Thyroid gland (tissue), 4 donors: ENCODE measurements around the gene CNTNAP4. TPM values are rescaled to one million over a fixed set of nuclear protein-coding genes. Genes with fewer than 3 reads are reported as not detected.

Experiments
- DNase-seq, 2 donors: peaks; one replicate each; pipeline ENCODE4 v3.0.0-alpha.2; 2019
- H3K27ac ChIP-seq, 3 donors: fragments of 200-600 bp; sonication (generic); 1 replicate in 2 of 3; 2 replicates in 1 of 3; pipeline ENCODE4 v1.5.1; 2016 to 2019; ENCODE audit warnings: mild to moderate bottlenecking in 1 of 3, moderate library complexity in 1 of 3
- H3K27me3 ChIP-seq: fragments of 200-600 bp; sonication (generic); one replicate; pipeline ENCODE4 v1.5.1; 2019
- H3K36me3 ChIP-seq, 2 donors: fragments of 200-600 bp; sonication (generic); one replicate each; pipeline ENCODE4 v1.5.1; 2016 to 2019
- H3K4me1 ChIP-seq, 2 donors: fragments of 200-600 bp; sonication (generic); one replicate each; pipeline ENCODE4 v1.5.1; 2017 to 2019
- H3K4me3 ChIP-seq, 3 donors: fragments of 200-600 bp; sonication (generic); replicated peaks in 1 of 3; 1 replicate in 2 of 3; 2 replicates in 1 of 3; pipeline ENCODE4 v1.5.1; 2016; ENCODE audit warnings: mild to moderate bottlenecking in 1 of 3
- H3K9me3 ChIP-seq: fragments of 200-600 bp; sonication (generic); one replicate; pipeline ENCODE4 v1.5.1; 2017
- CTCF ChIP-seq, 6 experiments: fragments of 200-600 bp in 3 of 6; fragments of 450-650 bp in 3 of 6; sonication (generic) in 3 of 6; IDR thresholded peaks; one replicate each; pipeline ENCODE4 v1.5.1; 2016 to 2019; ENCODE audit warnings: antibody characterized with exemption in 6 of 6, mild to moderate bottlenecking in 2 of 6, inconsistent platforms in 1 of 6, moderate library complexity in 1 of 6
- POLR2A ChIP-seq, 2 donors: fragments of 450-650 bp; IDR thresholded peaks; one replicate each; pipeline ENCODE4 v1.6.1; 2017; ENCODE audit warnings: antibody characterized with exemption in 2 of 2, mild to moderate bottlenecking in 2 of 2, moderate library complexity in 1 of 2
- WGBS, 2 donors: methylation state at CpG; one replicate each; pipeline ENCODE4 v1.1.5; 2017; 5-methylcytosine and 5-hydroxymethylcytosine counted together
- intact Hi-C: fragments of 100-400 bp; cut with DNase I; formaldehyde crosslinking; loops from one replicate; pipeline ENCODE4 v1.15.1; 2023
- total RNA-seq, 4 donors: library from RNA; depleted of rRNA; stranded (reverse); fragments of >200 nt; gene quantifications; one replicate each; pipeline ENCODE4 v1.2.3, GENCODE V29; 2016

CNTNAP4 gene
- total RNA-seq, 4 donors from 2014 or later = not detected

- H3K27me3 ChIP-seq = no peaks in the 10 kb centered on the region
- 79% methylated on average over 4 of the region's 4 CpGs for WGBS, 2 donors
- no peaks in the 10 kb centered on the region for H3K36me3 ChIP-seq
- no peaks in the 10 kb centered on the region for H3K4me1 ChIP-seq
- H3K9me3 ChIP-seq = no peaks in the 10 kb centered on the region
- TF ChIP-seq POLR2A (IDR thresholded peaks at IDR 0.05) (no peak), CTCF (IDR thresholded peaks at IDR 0.05) (no peak)
- intact Hi-C loops = no loop called here
- no peak overlapping the region for H3K4me3 ChIP-seq
- no peak overlapping the region for H3K27ac ChIP-seq
- no peak for DNase-seq
Observed at GRCh38 chr16:76303637-76304314, 26.6 kb downstream of the CNTNAP4 start.

- DNase-seq = no peak
- TF ChIP-seq CTCF (IDR thresholded peaks at IDR 0.05) = no peak
- no peak for TF ChIP-seq POLR2A (IDR thresholded peaks at IDR 0.05)
- 87 to 91% methylated on average over 14 of the region's 14 CpGs for WGBS, 2 donors
- H3K9me3 ChIP-seq = no peaks in the 10 kb centered on the region
- no peaks in the 10 kb centered on the region for H3K36me3 ChIP-seq
- no peak overlapping the region for H3K27ac ChIP-seq
- H3K27me3 ChIP-seq = no peaks in the 10 kb centered on the region
- intact Hi-C loops = no loop called here
- H3K4me3 ChIP-seq = no peak overlapping the region
- no peaks in the 10 kb centered on the region for H3K4me1 ChIP-seq
Observed at GRCh38 chr16:76309639-76310335, 32.6 kb downstream of the CNTNAP4 start.

GRCh38 chr16:76311260-76311659, 34.1 kb downstream of the CNTNAP4 start:
- Histone ChIP-seq H3K36me3 (no peaks in the 10 kb centered on the region), H3K27ac (no peak overlapping the region), H3K9me3 (no peaks in the 10 kb centered on the region), H3K4me3 (no peak overlapping the region), H3K4me1 (no peaks in the 10 kb centered on the region), H3K27me3 (no peaks in the 10 kb centered on the region)
- intact Hi-C loops = no loop called here
- no peak for TF ChIP-seq POLR2A (IDR thresholded peaks at IDR 0.05)
- TF ChIP-seq CTCF (IDR thresholded peaks at IDR 0.05) = no peak
- WGBS, 2 donors = 81 to 86% methylated on average over 2 of the region's 2 CpGs
- no peak for DNase-seq

- Histone ChIP-seq H3K4me1 (no peaks in the 10 kb centered on the region), H3K4me3 (no peak overlapping the region), H3K36me3 (no peaks in the 10 kb centered on the region), H3K9me3 (no peaks in the 10 kb centered on the region), H3K27me3 (no peaks in the 10 kb centered on the region), H3K27ac (no peak overlapping the region)
- DNase-seq = no peak
- intact Hi-C loops = no loop called here
- TF ChIP-seq POLR2A (IDR thresholded peaks at IDR 0.05) (no peak), CTCF (IDR thresholded peaks at IDR 0.05) (no peak)
Observed at GRCh38 chr16:76318565-76318964, 41.4 kb downstream of the CNTNAP4 start.

GRCh38 chr16:76329106-76329505, 51.9 kb downstream of the CNTNAP4 start:
- Histone ChIP-seq H3K9me3 (no peaks in the 10 kb centered on the region), H3K27ac (no peak overlapping the region), H3K27me3 (no peaks in the 10 kb centered on the region), H3K36me3 (no peaks in the 10 kb centered on the region), H3K4me3 (no peak overlapping the region), H3K4me1 (no peaks in the 10 kb centered on the region)
- 73 to 88% methylated on average over 1 of the region's 1 CpG for WGBS, 2 donors
- intact Hi-C loops = no loop called here
- TF ChIP-seq POLR2A (IDR thresholded peaks at IDR 0.05) = no peak
- TF ChIP-seq CTCF (IDR thresholded peaks at IDR 0.05) = no peak
- DNase-seq = no peak
